NCI-H69 (cell line): ENCODE data around the gene ADAP1.
A peak's percentile ranks its signal among the peaks of the same experiment; 100 is the strongest.

Source experiments
- DNase-seq: peaks from one replicate; lab custom pipeline; 2025; lab: John Stamatoyannopoulos, UW

ADAP1 gene

DNA sequence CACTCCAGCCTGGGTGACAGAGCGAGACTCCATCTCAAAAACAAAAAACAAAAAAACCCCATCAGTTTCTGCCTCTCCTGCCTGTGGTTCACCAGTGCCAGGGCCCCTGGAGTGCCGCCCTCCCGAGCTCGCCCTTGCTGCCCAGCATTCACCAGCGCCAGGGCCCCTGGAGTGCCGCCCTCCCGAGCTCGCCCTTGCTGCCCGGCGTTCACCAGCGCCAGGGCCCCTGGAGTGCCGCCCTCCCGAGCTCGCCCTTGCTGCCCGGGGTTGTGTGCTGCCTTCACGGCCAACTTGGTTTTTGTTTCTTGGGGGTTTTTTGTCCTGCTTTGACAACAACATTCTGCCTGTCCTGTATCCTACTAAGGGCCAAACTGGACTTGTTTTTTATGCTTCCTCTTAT lies 91.4 kb downstream of the ADAP1 start:
- no peak for DNase-seq

DNA sequence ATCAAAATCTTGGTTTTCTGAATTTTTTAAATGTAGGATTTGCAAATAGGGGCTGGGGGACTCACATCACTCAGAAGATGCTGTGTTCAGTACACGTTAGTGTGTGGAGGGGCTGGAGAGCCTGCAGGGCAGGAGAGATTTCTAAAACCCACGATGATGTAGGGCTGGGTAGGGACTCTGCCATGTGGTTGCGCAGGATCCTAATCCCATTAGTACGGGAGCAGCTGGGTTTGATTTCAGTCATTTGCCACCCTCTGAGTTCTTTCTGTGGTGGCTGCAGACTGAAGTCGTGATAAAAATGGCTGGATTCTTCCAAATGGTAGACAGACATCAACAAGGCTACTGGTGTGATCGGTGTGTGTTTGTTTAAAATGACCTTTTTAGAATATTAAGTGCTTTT lies 92.3 kb downstream of the ADAP1 start:
- no peak for DNase-seq

DNA sequence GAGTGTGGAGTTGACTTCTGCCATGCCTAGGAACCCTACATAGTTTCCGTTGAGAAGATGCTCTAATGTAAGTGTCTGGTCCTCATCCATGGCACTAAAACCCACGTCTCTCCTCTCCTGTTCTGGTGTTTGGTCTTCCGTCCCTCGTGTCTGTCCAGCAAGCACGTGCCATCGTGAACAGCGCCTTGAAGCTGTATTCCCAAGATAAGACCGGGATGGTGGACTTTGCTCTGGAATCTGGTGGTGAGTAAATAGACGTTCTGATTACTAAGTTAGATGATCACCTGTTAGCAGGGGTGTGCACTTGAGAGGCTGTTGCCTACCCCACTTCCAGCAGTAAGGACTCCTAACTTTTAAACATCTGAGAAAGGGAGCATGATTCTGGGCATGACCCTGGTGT lies 93.3 kb downstream of the ADAP1 start:
- no peak for DNase-seq

DNA sequence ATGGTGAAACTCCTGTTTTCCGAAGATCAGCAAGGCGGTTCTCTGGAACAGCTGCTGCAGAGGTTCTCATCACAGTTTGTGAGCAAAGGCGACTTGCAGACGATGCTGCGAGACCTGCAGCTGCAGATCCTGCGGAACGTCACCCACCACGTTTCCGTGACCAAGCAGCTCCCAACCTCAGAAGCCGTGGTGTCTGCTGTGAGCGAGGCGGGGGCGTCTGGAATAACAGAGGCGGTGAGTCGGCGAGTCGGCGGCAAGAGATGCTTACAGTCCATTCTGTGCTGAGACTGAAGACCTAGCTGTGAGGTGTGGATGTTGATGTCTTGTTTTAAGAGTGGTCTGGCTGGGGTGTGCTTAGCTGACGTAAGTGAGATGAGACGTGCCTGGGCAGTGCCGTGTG lies 94.3 kb downstream of the ADAP1 start:
- no peak for DNase-seq

DNA sequence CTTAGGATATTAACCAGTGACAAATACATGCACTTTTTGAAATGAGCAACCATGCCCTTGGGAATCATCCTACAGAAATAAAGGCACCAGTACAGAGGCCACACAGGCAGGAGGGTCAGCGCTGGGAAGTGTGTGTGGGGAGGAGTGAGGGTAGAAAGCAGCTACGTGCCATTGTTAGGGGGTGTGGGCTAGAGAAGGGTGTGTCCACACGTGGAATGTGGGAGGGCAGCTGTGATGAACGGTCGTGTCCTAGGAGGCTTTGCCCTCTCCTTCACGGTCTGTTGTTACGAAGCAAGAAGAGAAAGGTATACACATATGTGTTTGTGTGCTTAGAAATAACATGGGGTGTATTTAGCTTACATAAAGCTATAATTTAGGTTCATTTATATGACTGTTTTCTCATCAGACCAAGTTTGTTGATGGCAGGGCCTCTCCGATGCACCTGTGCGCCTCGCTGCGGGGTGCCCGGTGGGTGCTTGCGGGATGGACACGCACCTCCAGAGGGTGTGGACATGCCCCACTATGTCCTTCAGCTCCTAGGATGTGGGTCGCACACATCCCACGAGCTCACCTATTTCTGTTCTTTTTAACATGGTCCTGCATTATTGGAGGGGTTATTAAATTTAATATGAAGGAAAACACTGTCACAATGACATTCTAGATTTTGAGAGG lies 95.0 kb downstream of the ADAP1 start:
- peak; percentile 29 for DNase-seq

DNA sequence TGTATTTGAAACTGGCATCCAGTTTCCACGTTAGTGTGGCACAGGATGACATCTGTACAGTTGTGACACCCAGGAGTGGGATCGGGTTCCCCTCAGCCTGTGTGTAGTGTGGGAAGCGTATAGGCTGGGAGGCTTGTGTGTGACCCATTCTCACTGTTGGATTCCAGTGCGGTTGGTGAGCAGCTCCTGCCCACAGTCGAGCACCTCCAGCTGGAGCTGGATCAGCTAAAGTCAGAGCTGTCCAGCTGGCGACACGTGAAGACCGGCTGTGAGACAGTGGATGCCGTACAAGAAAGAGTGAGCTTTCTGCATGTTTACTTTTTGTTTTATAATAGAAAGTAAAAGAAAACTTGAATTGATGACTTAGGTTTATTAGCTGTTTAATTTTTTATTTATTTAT lies 96.8 kb downstream of the ADAP1 start:
- DNase-seq, result no peak

DNA sequence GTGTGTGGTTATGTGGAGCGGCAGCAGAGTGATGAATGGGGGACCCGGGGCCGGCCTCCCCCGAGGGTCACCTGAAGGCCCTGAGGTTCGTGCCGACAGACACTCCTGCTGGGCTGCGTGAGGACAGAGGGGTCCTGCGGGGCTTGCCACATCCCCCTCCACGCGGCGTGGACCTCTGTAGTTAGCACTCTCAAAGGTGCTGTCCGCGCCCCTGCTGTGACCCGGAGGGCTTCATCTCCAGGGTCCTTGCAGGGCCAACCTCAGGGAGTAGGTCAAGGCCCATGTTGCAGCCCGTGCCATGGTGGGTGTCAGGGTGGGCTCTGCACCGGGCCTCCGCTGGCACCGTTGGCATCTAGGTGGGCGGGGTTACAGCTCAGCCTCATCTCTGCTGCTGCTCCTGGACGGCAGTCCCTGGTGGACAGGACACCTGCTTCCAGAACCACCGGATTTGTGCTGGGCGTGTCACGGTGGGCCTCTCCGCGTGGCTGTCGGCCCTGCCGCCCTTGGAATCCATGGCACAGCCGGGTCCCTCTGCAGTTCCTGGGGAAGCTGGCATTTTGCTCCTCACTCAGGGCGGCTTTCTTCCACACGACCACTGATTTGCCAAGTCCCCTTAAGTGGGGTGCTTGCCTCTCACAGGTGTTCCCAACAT lies 97.9 kb downstream of the ADAP1 start:
- DNase-seq, result no peak

DNA sequence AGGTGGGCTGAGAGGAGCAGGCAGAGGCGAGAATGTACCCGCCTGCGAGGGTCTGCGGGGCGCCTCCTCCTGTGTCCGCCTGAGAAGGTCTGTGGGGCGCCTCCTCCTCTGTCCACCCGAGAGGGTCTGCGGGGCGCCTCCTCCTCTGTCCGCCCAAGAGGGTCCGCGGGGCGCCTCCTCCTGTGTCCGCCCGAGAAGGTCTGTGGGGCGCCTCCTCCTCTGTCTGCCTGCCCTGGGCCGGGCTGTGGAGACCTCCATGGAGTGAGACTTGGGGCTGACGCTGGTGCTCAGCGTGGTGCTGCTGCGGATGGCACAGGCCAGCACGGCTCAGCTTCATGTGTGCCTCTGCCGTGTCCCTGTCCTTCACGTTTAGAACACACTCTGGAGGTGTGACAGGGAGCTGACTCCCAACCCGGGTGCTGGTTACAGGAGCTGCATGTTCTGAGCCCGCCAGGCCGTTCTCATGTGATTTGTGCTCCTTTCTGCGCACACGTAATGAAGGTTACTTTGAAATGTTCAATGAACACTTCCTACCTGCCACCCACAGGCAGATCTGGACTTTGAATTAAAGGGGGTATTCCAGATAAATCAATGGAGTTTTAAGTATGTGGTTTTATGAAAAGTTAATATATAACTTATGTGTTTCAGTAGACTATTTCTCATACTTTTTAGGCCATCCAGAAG lies 98.7 kb downstream of the ADAP1 start:
- DNase-seq, result no peak

DNA sequence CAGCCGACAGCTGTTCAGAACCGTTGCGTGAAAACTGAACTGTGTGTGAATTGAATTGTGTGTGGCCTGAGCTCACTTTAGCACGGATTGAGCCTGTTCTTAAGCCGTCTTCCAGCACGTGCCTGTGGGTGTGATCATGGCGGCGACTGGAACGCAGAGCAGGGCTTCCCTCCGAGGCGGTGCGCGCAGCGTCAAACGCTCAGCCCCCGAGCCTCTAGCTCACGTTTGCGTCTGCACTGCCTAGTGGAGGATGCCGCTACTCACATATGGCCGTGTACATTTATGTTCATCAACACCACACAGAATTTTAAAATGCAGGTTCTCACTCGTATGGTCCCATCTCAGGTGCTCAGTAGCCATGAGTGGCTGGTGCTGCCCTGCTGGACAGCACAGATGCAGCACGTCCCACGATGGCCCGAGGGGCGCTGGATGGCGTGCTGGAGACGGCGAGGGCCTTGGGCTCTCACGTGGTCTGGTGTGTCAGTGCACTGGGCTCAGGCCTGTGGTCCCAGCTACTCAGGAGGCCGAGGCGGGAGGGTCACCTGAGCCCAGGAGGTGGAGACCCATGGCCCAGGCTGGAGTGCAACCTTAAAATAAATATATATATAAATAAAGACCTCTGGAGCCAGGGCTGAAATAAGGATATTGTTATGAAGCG lies 100.2 kb downstream of the ADAP1 start:
- no peak for DNase-seq

DNA sequence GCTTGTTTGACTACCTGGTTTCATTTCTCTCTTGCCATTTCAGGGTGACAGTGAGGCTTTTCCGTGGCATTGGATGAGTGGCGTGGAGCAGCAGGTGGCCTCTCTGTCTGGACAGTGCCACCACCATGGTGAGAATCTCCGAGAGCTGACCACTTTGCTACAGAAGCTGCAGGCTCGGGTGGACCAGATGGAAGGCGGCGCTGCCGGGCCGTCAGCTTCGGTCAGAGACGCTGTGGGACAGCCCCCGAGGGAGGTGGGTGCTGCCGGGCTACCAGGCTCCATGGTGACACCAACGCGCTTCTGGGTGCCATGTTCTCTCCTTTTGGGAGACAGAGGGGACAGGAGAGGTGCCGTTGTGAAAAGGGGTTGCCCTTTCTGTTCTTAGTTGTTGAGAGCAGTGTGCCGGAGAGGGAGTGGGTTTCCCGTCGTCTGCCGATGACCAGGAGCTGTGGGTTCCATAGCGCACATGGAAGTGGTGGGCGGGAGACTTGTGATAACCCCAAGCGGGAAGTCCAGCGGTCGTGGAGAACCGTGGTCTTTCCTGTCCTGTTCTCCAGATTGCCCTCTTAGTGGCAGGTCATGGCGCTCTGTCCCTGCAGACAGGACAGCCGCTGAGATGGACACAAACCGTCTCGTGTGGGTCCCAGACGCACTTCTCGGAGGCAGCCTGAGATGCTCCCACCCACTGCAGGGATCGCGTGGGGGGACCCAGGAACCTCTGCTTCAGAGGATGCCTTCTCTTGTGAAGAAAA lies 100.9 kb downstream of the ADAP1 start:
- DNase-seq, result no peak

DNA sequence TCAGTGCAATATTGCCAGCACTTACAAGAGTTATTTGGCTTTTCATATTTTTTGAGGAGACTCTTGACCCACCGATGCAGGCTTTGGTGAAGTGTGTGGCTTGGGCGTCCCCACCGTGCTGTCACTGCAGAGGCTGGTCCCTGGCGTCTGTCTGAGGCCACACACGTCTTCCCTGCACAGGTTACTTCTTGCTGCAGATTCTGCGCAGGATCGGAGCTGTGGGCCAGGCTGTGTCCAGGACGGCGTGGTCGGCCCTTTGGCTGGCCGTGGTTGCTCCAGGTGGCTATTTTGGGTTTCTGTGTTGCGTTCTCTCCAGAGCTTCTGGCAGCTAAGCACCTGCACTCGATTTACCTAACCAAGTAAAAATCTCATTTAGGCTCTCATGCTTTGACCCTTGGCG lies 103.3 kb downstream of the ADAP1 start:
- DNase-seq, result no peak

DNA sequence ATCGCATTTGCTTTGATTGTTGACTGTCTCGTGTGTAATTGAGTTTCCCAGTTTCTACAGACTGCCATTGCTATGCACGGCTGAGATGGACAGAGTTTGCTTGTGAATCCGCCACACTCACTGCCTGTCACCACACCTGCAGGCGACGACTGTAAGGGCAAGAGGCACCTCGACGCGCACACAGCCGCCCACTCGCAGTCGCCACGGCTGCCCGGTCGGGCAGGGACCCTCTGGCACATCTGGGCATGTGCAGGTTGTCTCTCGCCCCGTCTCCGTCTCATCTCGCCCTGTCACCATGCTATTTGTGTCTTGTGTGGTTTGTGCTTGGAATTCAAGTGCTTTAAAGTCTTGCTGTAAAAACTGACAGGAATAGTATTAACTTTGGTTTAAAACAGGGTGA lies 104.7 kb downstream of the ADAP1 start:
- DNase-seq, result no peak

DNA sequence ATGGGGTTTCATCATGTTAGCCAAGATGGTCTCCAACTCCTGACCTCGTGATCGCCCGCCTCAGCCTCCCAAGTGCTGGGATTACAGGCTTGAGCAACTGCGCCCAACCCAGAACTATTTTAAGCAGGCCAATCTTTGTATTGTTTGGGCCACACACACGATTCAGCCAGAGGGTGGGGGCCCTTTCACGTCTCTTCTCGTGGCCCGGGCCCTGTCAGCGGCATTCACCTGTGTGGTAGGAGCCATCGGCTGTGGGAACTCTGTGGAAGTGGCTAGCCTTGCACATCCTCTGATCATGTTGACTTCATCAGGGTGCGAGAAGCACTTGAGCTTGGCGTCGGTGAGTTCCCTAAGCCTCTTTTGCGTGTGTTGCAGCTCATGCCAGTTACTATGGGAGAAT lies 105.3 kb downstream of the ADAP1 start:
- DNase-seq, result no peak
